ENCODE results near the gene ABHD5. TPM values are rescaled to one million over a fixed set of nuclear protein-coding genes. Genes with fewer than 3 reads are reported as not detected.

The ABHD5 gene
- total and polyA plus RNA-seq, 2 donors from 2014 or later: 19.0 to 21.1 TPM

GRCh38 chr3:43691120-43691995, 620 bp downstream of the ABHD5 start:
- no peak for FAIRE-seq
- Histone ChIP-seq H3K4me3 (ENCODE audit: low read length in 3 of 3) (peak overlapping the region; percentile 92 to 94 (median 93)), H3K36me3 (ENCODE audit: control insufficient read depth in 2 of 3, insufficient read depth in 3 of 3, low read length in 3 of 3) (no peaks in the 10 kb centered on the region), H3K9me3 (ENCODE audit: control insufficient read depth in 2 of 3, insufficient read depth in 1 of 3, low read length in 3 of 3) (no peaks in the 10 kb centered on the region), H3K9ac (ENCODE audit: low read length in 3 of 3) (peak overlapping the region; percentile 67 to 82 (median 71)), H3K27ac (ENCODE audit: low read depth in 2 of 2, low read length in 2 of 2) (peak overlapping the region; percentile 90 to 92), H3K27me3 (ENCODE audit: control insufficient read depth, insufficient read depth, low read length) (no peaks in the 10 kb centered on the region), H3K4me1 (ENCODE audit: control insufficient read depth in 2 of 3, insufficient read depth in 2 of 3, low read depth in 1 of 3, low read length in 3 of 3) (peaks cover 0 to 9% (median 0%) of the 10 kb centered on the region in 3 donors)
- intact Hi-C loops (cut with DNase I): no loop called here
- TF ChIP-seq CTCF (IDR thresholded peaks at IDR 0.05; ENCODE audit: borderline replicate concordance, extremely low read depth, insufficient read depth): no peak
- DNase-seq: peak; percentile 82 to 93 (median 84)

GRCh38 chr3:43692085-43692855, 1.5 kb downstream of the ABHD5 start:
- Histone ChIP-seq H3K9ac (ENCODE audit: low read length in 3 of 3) (peak overlapping the region in 1 of 3 donors; percentile 82), H3K4me1 (ENCODE audit: control insufficient read depth in 2 of 3, insufficient read depth in 2 of 3, low read depth in 1 of 3, low read length in 3 of 3) (peaks cover 0 to 9% (median 0%) of the 10 kb centered on the region in 3 donors), H3K4me3 (ENCODE audit: low read length in 3 of 3) (peak overlapping the region in 2 of 3 donors; percentile 93 to 94), H3K27me3 (ENCODE audit: control insufficient read depth, insufficient read depth, low read length) (no peaks in the 10 kb centered on the region), H3K9me3 (ENCODE audit: control insufficient read depth in 2 of 3, insufficient read depth in 1 of 3, low read length in 3 of 3) (no peaks in the 10 kb centered on the region), H3K36me3 (ENCODE audit: control insufficient read depth in 2 of 3, insufficient read depth in 3 of 3, low read length in 3 of 3) (no peaks in the 10 kb centered on the region), H3K27ac (ENCODE audit: low read depth in 2 of 2, low read length in 2 of 2) (no peak overlapping the region)
- intact Hi-C loops (cut with DNase I): no loop called here
- no peak for TF ChIP-seq CTCF (IDR thresholded peaks at IDR 0.05; ENCODE audit: borderline replicate concordance, extremely low read depth, insufficient read depth)
- DNase-seq (no peak), FAIRE-seq (no peak)

GRCh38 chr3:43692971-43693370, 2.2 kb downstream of the ABHD5 start:
- H3K9ac ChIP-seq (ENCODE audit: low read length in 3 of 3): no peak overlapping the region
- TF ChIP-seq CTCF (IDR thresholded peaks at IDR 0.05; ENCODE audit: borderline replicate concordance, extremely low read depth, insufficient read depth): no peak
- intact Hi-C loops (cut with DNase I): no loop called here
- DNase-seq: no peak
- H3K36me3 ChIP-seq (ENCODE audit: control insufficient read depth in 2 of 3, insufficient read depth in 3 of 3, low read length in 3 of 3): no peaks in the 10 kb centered on the region
- FAIRE-seq: no peak
- no peak overlapping the region for H3K27ac ChIP-seq (ENCODE audit: low read depth in 2 of 2, low read length in 2 of 2)
- H3K9me3 ChIP-seq (ENCODE audit: control insufficient read depth in 2 of 3, insufficient read depth in 1 of 3, low read length in 3 of 3): no peaks in the 10 kb centered on the region
- H3K4me3 ChIP-seq (ENCODE audit: low read length in 3 of 3): no peak overlapping the region
- H3K4me1 ChIP-seq (ENCODE audit: control insufficient read depth in 2 of 3, insufficient read depth in 2 of 3, low read depth in 1 of 3, low read length in 3 of 3): peaks cover 0 to 9% (median 0%) of the 10 kb centered on the region in 3 donors
- H3K27me3 ChIP-seq (ENCODE audit: control insufficient read depth, insufficient read depth, low read length): no peaks in the 10 kb centered on the region

Measured in kidney (tissue), 14 donors.